ENCODE results near the gene ADAMTS16.

The ADAMTS16 gene

DNA sequence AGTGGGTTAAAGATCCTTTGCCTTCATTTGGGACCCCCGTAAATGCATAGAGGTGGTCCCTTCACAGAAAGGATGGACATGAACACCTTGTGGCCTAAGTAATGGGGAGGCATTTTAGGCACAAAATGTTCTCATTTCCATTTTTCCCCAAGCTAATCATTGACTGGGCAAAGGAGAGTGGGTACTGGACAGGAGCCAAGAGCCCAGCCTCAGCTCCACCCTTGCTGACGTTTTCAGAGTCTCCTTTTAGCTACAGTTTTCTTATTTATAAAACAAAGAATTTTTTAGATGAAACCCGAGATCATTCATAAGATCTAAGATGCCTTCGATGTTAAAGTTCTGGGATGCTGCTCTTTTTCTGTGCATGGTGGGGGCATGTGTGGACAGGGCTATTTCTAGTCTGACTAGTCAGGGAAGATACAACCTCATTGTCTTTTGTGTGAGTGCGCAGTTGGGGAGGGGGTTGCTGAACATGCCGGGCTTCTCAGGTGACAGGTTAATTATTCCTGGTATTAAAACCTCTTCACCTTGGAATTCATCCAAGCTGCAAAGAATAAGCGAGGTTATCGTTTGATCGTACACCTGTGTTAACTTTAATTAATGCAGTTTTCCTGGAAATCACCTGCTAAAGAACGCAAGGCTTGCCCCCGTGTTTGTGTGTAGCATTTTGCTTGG lies 48.4 kb downstream of the ADAMTS16 start:
- DNase-seq (ENCODE audit: low read depth, low spot score) = no peak

DNA sequence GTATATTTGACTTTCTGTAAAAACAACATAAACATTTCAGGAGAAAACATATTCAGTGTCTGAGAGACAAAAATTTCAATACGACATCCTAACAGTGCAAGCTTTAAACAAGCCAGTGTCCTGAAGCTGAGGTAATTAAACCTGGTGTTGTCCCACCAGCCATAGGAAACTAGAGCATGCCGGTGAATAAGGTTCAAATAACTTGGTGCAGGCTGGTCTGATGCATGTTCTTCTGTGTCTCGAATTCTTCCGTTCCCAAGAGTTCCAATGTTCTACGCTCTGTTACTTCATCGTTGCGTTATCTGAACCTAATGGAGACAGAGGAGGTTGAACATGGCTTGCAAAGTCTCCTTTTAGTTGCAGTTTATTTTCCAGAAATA lies 48.9 kb downstream of the ADAMTS16 start:
- DNase-seq (ENCODE audit: low read depth, low spot score) = no peak

DNA sequence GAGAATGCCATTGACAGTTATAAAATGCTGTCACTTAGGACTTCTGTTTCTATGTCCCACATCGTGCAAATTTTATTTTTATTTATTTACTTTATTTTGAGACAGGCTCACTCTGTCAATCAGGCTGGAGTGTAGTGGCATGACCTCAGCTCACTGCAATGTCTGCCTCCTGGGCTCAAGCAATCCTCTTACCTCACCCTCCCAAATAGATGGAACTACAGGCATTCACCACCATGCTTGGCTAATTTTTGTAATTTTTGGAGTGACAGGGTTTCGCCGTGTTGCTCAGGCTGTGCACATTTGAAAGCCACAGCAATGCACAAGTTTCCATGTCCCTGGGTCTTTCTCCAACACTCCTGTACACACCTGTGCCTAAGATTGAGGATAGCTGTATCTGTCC lies 51.8 kb downstream of the ADAMTS16 start:
- DNase-seq (ENCODE audit: low read depth, low spot score) = no peak

DNA sequence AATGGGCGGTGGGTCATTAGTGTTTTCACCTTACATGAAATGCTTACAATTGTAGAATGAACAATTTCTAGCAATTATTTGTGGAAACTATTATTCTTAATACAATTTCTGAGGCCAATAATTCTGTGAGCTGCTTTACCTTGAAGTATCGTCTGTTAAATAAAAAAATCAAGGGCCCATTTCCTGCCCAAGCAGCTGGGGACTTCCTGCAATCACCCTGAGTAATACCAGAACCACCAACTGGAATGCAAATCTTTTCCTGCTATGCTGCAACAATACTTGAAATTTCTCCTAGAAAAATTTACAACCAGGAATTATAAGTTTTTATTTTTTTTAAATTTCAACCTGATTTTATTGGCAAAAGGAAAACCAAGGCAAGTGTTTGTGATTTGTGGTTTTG lies 52.6 kb downstream of the ADAMTS16 start:
- DNase-seq (ENCODE audit: low read depth, low spot score) = no peak

GRCh38 chr5:5195128-5195918 lies 55.2 kb downstream of the ADAMTS16 start:
- no peak for DNase-seq (ENCODE audit: low read depth, low spot score)

GRCh38 chr5:5198135-5198534 lies 58.0 kb downstream of the ADAMTS16 start:
- DNase-seq (ENCODE audit: low read depth, low spot score) = no peak

- no peak for DNase-seq (ENCODE audit: low read depth, low spot score)
These were observed 58.7 kb downstream of the ADAMTS16 start for GRCh38 chr5:5198815-5199214.

DNA sequence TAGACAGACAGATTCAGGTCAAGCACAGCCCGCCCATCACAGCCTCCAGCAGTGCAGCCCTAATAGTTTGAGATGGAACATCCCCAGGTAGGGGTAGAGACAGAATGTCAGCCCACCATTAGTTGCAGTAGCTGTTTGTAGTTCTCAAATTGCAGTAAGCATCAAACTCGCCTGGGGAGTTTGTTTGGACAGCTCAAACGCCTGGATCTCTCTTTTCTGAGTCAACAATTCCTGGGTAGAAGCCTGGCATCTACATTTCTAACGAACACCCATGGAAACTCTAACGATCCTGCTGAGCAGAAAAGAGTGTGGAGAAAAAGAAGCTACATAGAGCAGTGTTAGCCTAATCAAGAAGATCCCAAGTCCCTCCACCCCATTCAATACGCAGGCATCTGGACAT lies 59.4 kb downstream of the ADAMTS16 start:
- no peak for DNase-seq (ENCODE audit: low read depth, low spot score)

GRCh38 chr5:5200133-5200532 lies 60.0 kb downstream of the ADAMTS16 start:
- DNase-seq (ENCODE audit: low read depth, low spot score) = no peak

- DNase-seq (ENCODE audit: low read depth, low spot score) = no peak
These were observed 62.2 kb downstream of the ADAMTS16 start for GRCh38 chr5:5202321-5202720.

DNA sequence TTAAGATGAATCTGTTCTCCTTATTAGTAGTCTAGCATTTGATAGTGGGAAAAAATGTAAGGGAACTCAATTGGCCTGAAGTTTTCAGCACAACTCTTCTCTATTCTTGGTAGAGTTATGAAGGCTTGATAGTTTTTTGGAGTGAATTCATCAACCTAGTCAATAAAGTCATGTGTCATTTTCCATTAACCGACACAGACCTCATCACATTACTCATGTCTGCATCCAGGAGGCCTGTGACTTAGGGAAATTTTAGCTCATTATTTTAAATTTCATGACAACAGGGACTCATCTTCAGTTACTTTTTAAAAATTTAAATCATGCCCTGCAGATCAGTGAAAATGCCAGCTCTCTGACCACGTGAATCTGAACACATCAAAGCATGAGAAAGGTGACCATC lies 63.3 kb downstream of the ADAMTS16 start:
- DNase-seq (ENCODE audit: low read depth, low spot score) = no peak

DNA sequence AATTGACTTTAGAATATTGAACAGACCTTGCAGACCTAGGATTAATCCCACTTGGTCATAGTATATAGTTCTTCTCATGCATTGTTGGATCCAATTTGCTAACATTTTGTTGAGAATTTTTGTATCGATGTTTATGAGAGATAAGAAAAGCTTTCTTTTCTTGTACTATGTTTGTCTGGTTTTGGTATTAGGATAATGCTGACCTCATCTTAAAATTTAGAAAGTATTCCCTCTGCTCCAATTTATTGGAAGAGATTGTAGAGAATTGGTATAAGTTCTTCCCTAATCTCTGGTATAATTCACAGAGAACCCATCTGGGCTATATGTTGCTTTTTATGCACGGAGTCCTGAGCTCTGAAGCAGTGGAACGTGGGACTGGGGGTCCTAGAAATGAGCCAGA lies 67.7 kb downstream of the ADAMTS16 start:
- no peak for DNase-seq (ENCODE audit: low read depth, low spot score)

DNA sequence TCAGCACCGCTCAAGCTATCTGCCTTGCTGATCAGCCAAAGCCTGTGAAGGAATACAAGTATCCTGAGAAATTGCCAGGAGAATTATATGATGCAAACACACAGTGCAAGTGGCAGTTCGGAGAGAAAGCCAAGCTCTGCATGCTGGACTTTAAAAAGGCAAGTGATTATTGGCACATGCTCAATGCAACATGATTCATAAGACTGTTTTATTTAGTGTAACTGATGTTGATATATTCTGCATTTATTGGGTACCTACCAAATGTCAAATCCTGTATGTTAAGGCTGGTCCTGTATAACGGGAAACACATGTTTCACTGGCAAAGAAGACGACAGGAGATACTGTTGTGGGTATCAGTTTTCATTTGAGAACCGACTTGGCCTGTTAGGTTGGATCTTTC lies 69.0 kb downstream of the ADAMTS16 start:
- DNase-seq (ENCODE audit: low read depth, low spot score) = no peak

DNA sequence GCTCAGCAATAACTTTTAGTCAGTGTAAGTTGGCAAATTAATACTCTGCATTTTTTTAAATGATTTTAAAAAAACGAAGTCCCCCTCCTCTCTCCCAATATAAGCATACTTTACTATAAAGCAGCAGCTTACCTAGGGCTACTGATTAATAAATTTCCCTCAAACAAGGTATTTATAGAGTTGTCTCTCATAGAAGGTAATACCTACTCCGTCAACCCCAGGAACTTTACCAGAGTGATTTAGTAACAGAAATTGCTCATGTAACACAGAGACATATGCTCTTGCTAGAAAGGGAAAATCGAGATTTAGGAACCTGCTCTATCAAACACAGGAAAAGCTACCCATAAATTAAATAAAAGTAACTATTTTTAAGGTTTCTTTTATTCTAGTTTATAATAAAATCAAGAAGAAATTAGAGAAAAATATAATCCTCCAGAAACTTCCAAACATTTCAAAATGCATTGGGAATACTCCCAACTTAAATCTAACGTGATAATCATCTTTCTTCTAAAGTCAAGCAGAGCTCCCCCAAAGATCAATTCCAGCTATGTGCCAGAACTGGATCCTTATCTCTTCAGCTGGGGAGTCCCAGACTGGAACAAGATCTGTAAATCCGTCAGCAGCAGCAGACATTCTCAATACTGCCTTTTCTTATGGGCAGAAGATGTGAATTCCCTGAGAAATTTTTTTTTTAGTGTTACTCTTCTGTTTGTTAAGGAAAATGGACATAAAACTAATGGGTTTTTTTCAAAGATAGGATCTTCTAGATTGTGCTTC lies 69.6 kb downstream of the ADAMTS16 start:
- no peak for DNase-seq (ENCODE audit: low read depth, low spot score)

DNA sequence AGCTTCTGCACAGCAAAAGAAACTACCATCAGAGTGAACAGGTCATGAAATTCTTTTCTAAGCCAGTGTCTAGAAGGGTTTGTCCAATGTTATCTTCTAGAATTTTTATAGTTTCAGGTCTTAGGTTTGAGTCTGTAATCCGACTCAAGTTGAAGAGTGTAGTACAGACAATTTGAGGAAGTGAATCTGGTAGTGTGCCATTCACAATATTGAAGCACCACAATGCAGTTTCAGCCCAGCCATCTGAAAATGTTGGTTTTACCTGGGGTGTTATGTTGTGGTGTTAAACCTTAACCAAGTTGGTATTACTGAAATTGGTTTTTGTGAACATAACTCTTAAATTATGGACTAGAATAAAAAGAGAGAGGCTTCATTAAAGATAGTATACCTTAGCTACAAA lies 77.2 kb downstream of the ADAMTS16 start:
- no peak for DNase-seq (ENCODE audit: low read depth, low spot score)

DNA sequence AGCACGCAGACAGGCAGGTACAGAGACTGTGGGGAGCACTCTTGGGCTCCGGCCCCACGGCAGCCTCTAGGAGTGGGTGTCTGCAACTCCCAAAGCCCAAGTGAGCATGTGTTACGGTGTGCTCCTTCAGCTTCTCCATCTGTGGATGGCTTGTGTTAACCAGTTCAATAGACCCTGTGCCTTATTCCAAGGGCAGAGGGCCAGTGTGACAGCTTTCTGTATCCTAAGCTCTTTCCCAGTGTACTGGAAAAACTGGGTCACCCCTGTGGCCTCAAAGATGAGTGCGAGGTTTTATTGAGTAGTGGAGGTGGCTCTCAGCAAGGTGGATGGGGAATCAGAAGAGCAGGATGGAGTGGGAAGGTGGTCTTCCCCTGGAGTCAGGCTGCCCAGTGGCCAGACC lies 78.3 kb downstream of the ADAMTS16 start:
- no peak for DNase-seq (ENCODE audit: low read depth, low spot score)

GRCh38 chr5:5219541-5219940 lies 79.4 kb downstream of the ADAMTS16 start:
- DNase-seq (ENCODE audit: low read depth, low spot score) = no peak

GRCh38 chr5:5220901-5221631 lies 80.9 kb downstream of the ADAMTS16 start:
- no peak for DNase-seq (ENCODE audit: low read depth, low spot score)

DNA sequence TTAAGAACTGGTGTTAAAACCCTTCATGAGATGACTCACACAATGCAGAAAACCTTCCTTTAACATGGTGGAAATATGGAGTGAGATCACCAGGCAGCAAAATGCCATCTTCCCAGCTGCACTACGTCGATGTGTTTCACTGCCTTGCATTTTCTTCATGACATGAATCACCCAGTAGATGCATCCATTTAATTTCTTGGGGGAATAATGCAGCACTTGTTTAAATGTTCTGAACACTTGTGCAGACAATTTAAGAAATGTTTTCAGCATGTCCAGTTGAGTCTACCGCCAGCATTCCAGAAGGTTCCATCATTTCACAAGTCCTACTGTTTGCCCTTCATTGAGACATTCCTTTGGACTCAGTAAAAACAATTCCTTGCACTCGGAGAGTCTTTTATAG lies 81.6 kb downstream of the ADAMTS16 start:
- no peak for DNase-seq (ENCODE audit: low read depth, low spot score)

DNA sequence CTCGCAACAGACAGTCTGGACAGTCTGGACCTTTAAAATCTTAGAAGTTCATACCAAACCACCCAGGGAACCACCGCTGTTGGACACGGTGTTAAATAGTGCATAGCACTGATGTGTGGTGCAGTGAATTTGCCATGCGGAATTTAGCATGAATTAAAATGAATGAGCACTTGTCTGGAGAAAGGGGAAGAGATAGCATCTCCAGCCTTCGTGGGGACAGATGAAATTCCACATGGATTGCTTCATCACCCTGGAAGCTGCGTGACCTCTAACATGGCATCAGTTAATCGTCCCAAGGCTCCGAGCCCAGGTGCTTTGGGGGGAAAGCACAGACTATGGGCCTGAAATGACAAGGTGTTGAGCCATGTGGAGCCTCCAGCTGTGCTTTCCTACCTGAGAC lies 91.4 kb downstream of the ADAMTS16 start:
- DNase-seq (ENCODE audit: low read depth, low spot score) = no peak

DNA sequence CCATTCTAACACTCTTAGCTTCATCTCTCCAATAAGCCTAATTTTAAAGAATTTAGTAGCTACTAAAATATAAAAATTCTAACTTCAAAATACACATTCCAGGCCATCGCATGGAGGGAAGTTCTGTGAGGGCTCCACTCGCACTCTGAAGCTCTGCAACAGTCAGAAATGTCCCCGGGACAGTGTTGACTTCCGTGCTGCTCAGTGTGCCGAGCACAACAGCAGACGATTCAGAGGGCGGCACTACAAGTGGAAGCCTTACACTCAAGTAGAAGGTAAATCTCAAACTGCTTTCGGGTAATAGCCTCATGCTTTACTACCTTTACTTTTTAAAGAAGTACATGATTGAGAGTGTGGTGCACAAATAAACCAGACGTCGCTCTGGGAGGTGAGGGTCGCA lies 94.8 kb downstream of the ADAMTS16 start:
- DNase-seq (ENCODE audit: low read depth, low spot score) = no peak

DNA sequence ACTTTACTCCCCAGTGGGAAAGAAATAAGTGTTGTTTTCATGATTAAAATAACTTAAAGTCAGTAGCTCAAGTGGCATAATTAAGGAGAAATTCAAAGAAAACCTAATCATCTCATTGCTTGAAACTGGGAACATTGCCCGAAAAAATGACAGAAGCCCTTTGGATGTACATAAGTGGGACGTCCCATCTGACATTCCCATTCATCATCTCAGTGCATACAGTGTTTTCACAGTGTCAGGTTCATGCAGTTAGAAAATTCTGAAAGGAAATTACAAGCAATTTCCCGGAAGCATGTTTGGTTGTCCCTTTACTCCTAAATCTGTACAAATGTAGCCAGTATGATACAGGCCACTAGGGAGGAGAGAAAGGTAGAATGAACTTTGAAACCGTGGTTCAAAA lies 95.6 kb downstream of the ADAMTS16 start:
- no peak for DNase-seq (ENCODE audit: low read depth, low spot score)

Data from iPS DF 19.7 (cell line).